Activated CD8-positive, alpha-beta memory T cell treated with anti-CD3 and anti-CD28 coated beads, Interleukin-2, amount 10 ng/mL, durations not matched to agents 7 days and 5 days (primary cell): Measurements from ENCODE around the gene NR4A1. TPM values are rescaled to one million over a fixed set of nuclear protein-coding genes. Genes with fewer than 3 reads are reported as not detected.
"Not testable (repeated sequence)": the region's sequence is repeated elsewhere in the genome, so short reads cannot be mapped to it uniquely, and the experiment has no call there.

Source experiments
- ATAC-seq: fragments of 150-1000 bp; cut with Tn5 transposase; one replicate; pipeline ENCODE4 v1.10.0; 2021; ENCODE audit warnings: moderate library complexity
- CTCF ChIA-PET: fragments of 350-600 bp; sonication (Branson Sonifier 250); formaldehyde crosslinking; loops from one replicate; lab custom pipeline; 2021; ENCODE audit warnings: antibody characterized with exemption; lab: Charles Lee
- DNase-seq: peaks from one replicate; pipeline ENCODE4 v3.0.0-alpha.2; 2020
- H3K27ac Mint-ChIP-seq: one replicate; pipeline ENCODE4 v1.8.0; 2021; ENCODE audit warnings: mild to moderate bottlenecking, mixed read lengths
- H3K27me3 Mint-ChIP-seq: one replicate; pipeline ENCODE4 v1.8.0; 2021; ENCODE audit warnings: mixed read lengths
- H3K36me3 Mint-ChIP-seq: one replicate; pipeline ENCODE4 v1.8.0; 2021; ENCODE audit warnings: mild to moderate bottlenecking, mixed read lengths
- H3K4me1 Mint-ChIP-seq: one replicate; pipeline ENCODE4 v1.8.0; 2021; ENCODE audit warnings: mixed read lengths
- H3K4me3 Mint-ChIP-seq: one replicate; pipeline ENCODE4 v1.8.0; 2021; ENCODE audit warnings: mild to moderate bottlenecking, moderate library complexity, mixed read lengths
- H3K9me3 Mint-ChIP-seq: one replicate; pipeline ENCODE4 v1.8.0; 2022; ENCODE audit warnings: low read depth, mixed read lengths
- total RNA-seq, 2 experiments: library from RNA; stranded (reverse); gene quantifications; one replicate each; pipeline ENCODE4 v1.2.3, GENCODE V29; 2021

Gene NR4A1
- total RNA-seq, 2 experiments from 2014 or later, result 8.4 to 41.8 TPM

- Mint-ChIP-seq H3K27ac (no peak overlapping the region), H3K4me1 (no peaks in the 10 kb centered on the region), H3K9me3 (no peaks in the 10 kb centered on the region), H3K4me3 (no peak overlapping the region), H3K36me3 (no peaks in the 10 kb centered on the region), H3K27me3 (peaks cover 48% of the 10 kb centered on the region)
- no peak for ATAC-seq
- no peak for DNase-seq
- CTCF ChIA-PET, result interaction anchor here (1.2 kb wide), 1 partner anchor 68 kb away, joined by 4 read pairs; no protein-coding TSS in a partner anchor
Observed at GRCh38 chr12:52093346-52093745, 42.1 kb downstream of the NR4A1 start.

GRCh38 chr12:52096332-52097044, 45.2 kb downstream of the NR4A1 start:
- Mint-ChIP-seq H3K9me3 (no peaks in the 10 kb centered on the region), H3K4me3 (no peak overlapping the region), H3K4me1 (no peaks in the 10 kb centered on the region), H3K27me3 (peaks cover 22% of the 10 kb centered on the region), H3K36me3 (no peaks in the 10 kb centered on the region), H3K27ac (no peak overlapping the region)
- CTCF ChIA-PET, result no interaction called here
- no peak for DNase-seq
- no peak for ATAC-seq

GRCh38 chr12:52097045-52097666, 45.9 kb downstream of the NR4A1 start:
- no peaks in the 10 kb centered on the region for H3K4me1 Mint-ChIP-seq
- DNase-seq (no peak), ATAC-seq (no peak)
- H3K9me3 Mint-ChIP-seq, result no peaks in the 10 kb centered on the region
- no peaks in the 10 kb centered on the region for H3K36me3 Mint-ChIP-seq
- CTCF ChIA-PET, result no interaction called here
- H3K4me3 Mint-ChIP-seq, result no peak overlapping the region
- no peak overlapping the region for H3K27ac Mint-ChIP-seq
- peaks cover 21% of the 10 kb centered on the region for H3K27me3 Mint-ChIP-seq

GRCh38 chr12:52104431-52105089, 53.3 kb downstream of the NR4A1 start:
- H3K27ac Mint-ChIP-seq, ATAC-seq, H3K9me3 Mint-ChIP-seq, H3K4me3 Mint-ChIP-seq, H3K36me3 Mint-ChIP-seq, DNase-seq, H3K4me1 Mint-ChIP-seq: not testable (repeated sequence)
- CTCF ChIA-PET, result interaction anchor here (1.5 to 1.6 kb wide), 4 partner anchors 12 to 79 kb away, joined by 3 to 6 read pairs (median 4); no protein-coding TSS in a partner anchor
- peaks cover 56% of the 10 kb centered on the region for H3K27me3 Mint-ChIP-seq

Other genes starting within 250 kb of the NR4A1 start
- under 1 TPM; 0.40 to 0.73 TPM for gene FIGNL2, start 202.7 kb upstream of the NR4A1 start, total RNA-seq
- not detected for gene ANKRD33, start 163.3 kb upstream of the NR4A1 start, total RNA-seq
- not detected for gene ACVRL1, start 143.9 kb upstream of the NR4A1 start, total RNA-seq
- gene ACVR1B, start 99.7 kb upstream of the NR4A1 start, total RNA-seq, result 1 to 10 TPM; 3.5 to 4.3 TPM
- 1 to 10 TPM; 1.8 to 2.2 TPM for gene TAMALIN, start 44.5 kb upstream of the NR4A1 start, total RNA-seq
- gene ATG101, start 18.5 kb downstream of the NR4A1 start, total RNA-seq, result 10 to 100 TPM; 33.3 to 42.2 TPM
- not detected for gene SMIM41, start 28.3 kb downstream of the NR4A1 start, total RNA-seq
- not detected for gene KRT80, start 140.6 kb downstream of the NR4A1 start, total RNA-seq
- 10 to 100 TPM in 1 of 2 experiments, 1 to 10 TPM in 1; 4.7 to 18.3 TPM for gene KRT7, start 181.8 kb downstream of the NR4A1 start, total RNA-seq
- gene KRT86, start 223.2 kb downstream of the NR4A1 start, total RNA-seq, result 1 to 10 TPM in 1 of 2 experiments, under 1 TPM in 1; 0.18 to 1.2 TPM
- under 1 TPM in 1 of 2 experiments, not detected in 1; 0.30 TPM for gene KRT81, start 240.1 kb downstream of the NR4A1 start, total RNA-seq